MM.1S (cell line): ENCODE results near the gene KLK2.

Experiments
- DNase-seq: peaks from one replicate; pipeline ENCODE4 v3.0.0-alpha.2; 2015
- H2AFZ ChIP-seq: fragments of 300-600 bp; sonication (generic); 2 replicates; pipeline ENCODE4 v1.6.0; 2016; ENCODE audit warnings: antibody characterized with exemption, low read length
- H3F3A ChIP-seq: fragments of 300-600 bp; sonication (generic); 2 replicates; pipeline ENCODE4 v1.6.1; 2016; ENCODE audit warnings: mild to moderate bottlenecking, antibody characterized with exemption, low read length, moderate library complexity, mixed read lengths; ENCODE audit not compliant: insufficient read depth
- H3K27ac ChIP-seq: fragments of 300-600 bp; sonication (generic); 2 replicates; pipeline ENCODE4 v1.5.1; 2016; ENCODE audit warnings: mild to moderate bottlenecking, low read length
- H3K27me3 ChIP-seq: fragments of 300-600 bp; sonication (generic); replicated peaks from 2 replicates; pipeline ENCODE4 v1.6.0; 2016; ENCODE audit warnings: low read length; ENCODE audit not compliant: insufficient read depth
- H3K36me3 ChIP-seq: fragments of 300-600 bp; sonication (generic); replicated peaks from 2 replicates; pipeline ENCODE4 v1.6.1; 2016; ENCODE audit warnings: mild to moderate bottlenecking, low read length, mixed read lengths; ENCODE audit not compliant: insufficient read depth
- H3K4me1 ChIP-seq: fragments of 300-600 bp; sonication (generic); 2 replicates; pipeline ENCODE4 v1.6.1; 2016; ENCODE audit warnings: low read length, mixed read lengths
- H3K4me2 ChIP-seq: fragments of 300-600 bp; sonication (generic); 2 replicates; pipeline ENCODE4 v1.6.0; 2016; ENCODE audit warnings: low read depth, low read length
- H3K4me3 ChIP-seq: fragments of 300-600 bp; sonication (generic); 2 replicates; pipeline ENCODE4 v1.5.1; 2016; ENCODE audit warnings: low read length, mixed read lengths
- H3K79me2 ChIP-seq: fragments of 300-600 bp; sonication (generic); 2 replicates; pipeline ENCODE4 v1.6.1; 2016; ENCODE audit warnings: mixed run types, low read length, mixed read lengths
- H3K9ac ChIP-seq: fragments of 300-600 bp; sonication (generic); 2 replicates; pipeline ENCODE4 v1.6.1; 2016; ENCODE audit warnings: low read length, mixed read lengths
- H3K9me2 ChIP-seq: fragments of 300-600 bp; sonication (generic); replicated peaks from 2 replicates; pipeline ENCODE4 v1.6.1; 2016; ENCODE audit warnings: mild to moderate bottlenecking, low read length, mixed read lengths; ENCODE audit not compliant: insufficient read depth
- H3K9me3 ChIP-seq: fragments of 300-600 bp; sonication (generic); replicated peaks from 2 replicates; pipeline ENCODE4 v1.6.1; 2016; ENCODE audit warnings: mild to moderate bottlenecking, low read length, mixed read lengths; ENCODE audit not compliant: insufficient read depth
- H4K20me1 ChIP-seq: fragments of 300-600 bp; sonication (generic); 2 replicates; pipeline ENCODE4 v1.6.1; 2016; ENCODE audit warnings: mild to moderate bottlenecking, low read length, moderate library complexity, mixed read lengths; ENCODE audit not compliant: insufficient read depth
- CTCF ChIP-seq: fragments of 300-600 bp; sonication (generic); IDR thresholded peaks from 2 replicates; pipeline ENCODE4 v1.5.1; 2016; ENCODE audit warnings: antibody characterized with exemption, low read length, mixed read lengths
- EZH2 ChIP-seq: fragments of 300-600 bp; sonication (generic); optimal IDR thresholded peaks from 2 replicates; pipeline ENCODE3; 2017; ENCODE audit warnings: low read depth, mild to moderate bottlenecking, antibody characterized with exemption, low read length, mixed read lengths
- EZH2phosphoT487 ChIP-seq: fragments of 300-600 bp; sonication (generic); IDR thresholded peaks from 2 replicates; pipeline ENCODE4 v1.6.1; 2018; ENCODE audit warnings: antibody characterized with exemption, low read length

Gene KLK2

GRCh38 chr19:50897612-50898011 lies 24.4 kb downstream of the KLK2 start:
- H3K9me3 ChIP-seq = no peaks in the 10 kb centered on the region
- H3K9ac ChIP-seq = no peak overlapping the region
- no peaks in the 10 kb centered on the region for H3K9me2 ChIP-seq
- no peaks in the 10 kb centered on the region for H3K79me2 ChIP-seq
- no peaks in the 10 kb centered on the region for H3K4me1 ChIP-seq
- H3F3A ChIP-seq = no peaks in the 10 kb centered on the region
- peaks cover 41% of the 10 kb centered on the region for H3K27me3 ChIP-seq
- TF ChIP-seq EZH2phosphoT487 (no peak), EZH2 (no peak), CTCF (no peak)
- no peak overlapping the region for H3K27ac ChIP-seq
- no peak for DNase-seq
- H4K20me1 ChIP-seq = no peaks in the 10 kb centered on the region
- H2AFZ ChIP-seq = no peak overlapping the region
- H3K36me3 ChIP-seq = no peaks in the 10 kb centered on the region
- no peak overlapping the region for H3K4me3 ChIP-seq
- no peak overlapping the region for H3K4me2 ChIP-seq

DNA sequence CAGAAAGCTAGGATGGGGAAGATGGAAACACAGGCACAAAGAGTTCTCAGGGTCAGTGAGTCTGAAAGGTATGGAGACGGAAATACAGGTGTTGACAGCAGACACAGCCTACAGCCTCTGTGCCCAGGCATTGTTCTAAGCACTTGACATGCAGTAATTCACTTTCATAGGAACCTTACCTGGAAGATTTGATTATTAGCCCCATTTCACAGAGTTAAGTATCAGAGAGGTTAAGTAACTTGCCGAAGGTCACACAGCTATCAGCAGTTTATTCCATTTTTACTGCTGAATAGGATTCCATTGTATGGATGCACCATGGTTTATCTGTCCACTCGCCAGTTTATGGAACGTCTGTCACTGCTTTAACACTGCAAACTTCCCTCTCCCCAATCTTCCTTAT lies 24.8 kb downstream of the KLK2 start:
- Histone ChIP-seq H3K27ac (no peak overlapping the region), H4K20me1 (no peaks in the 10 kb centered on the region), H3F3A (no peaks in the 10 kb centered on the region), H3K9ac (no peak overlapping the region), H2AFZ (no peak overlapping the region), H3K36me3 (no peaks in the 10 kb centered on the region), H3K9me3 (no peaks in the 10 kb centered on the region), H3K4me2 (no peak overlapping the region), H3K79me2 (no peaks in the 10 kb centered on the region), H3K9me2 (no peaks in the 10 kb centered on the region), H3K27me3 (peaks cover 43% of the 10 kb centered on the region), H3K4me3 (no peak overlapping the region), H3K4me1 (no peaks in the 10 kb centered on the region)
- no peak for DNase-seq
- TF ChIP-seq EZH2phosphoT487 (no peak), CTCF (no peak), EZH2 (no peak)

DNA sequence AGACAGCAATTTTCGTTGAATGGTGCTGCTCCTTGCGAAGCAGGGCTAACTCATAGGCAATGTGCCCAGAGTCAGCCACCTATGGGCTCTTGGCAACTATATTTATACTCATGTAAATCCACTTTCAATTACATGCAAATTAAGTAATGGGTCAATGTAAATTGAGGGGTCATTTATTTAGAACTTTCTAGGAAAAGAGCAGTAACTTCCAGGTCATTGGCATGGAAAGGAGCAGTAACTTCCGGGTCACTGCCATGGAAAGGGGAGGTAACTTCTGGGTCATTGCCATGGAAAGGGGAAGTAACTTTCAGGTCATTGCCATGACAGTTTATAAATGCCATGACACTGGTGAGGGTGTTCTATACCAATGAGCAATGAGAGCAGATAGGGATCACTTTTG lies 26.3 kb downstream of the KLK2 start:
- no peaks in the 10 kb centered on the region for H4K20me1 ChIP-seq
- no peaks in the 10 kb centered on the region for H3K79me2 ChIP-seq
- H2AFZ ChIP-seq = no peak overlapping the region
- H3K36me3 ChIP-seq = no peaks in the 10 kb centered on the region
- H3K9me2 ChIP-seq = no peaks in the 10 kb centered on the region
- TF ChIP-seq EZH2phosphoT487 (no peak), EZH2 (no peak), CTCF (no peak)
- H3K9ac ChIP-seq = no peak overlapping the region
- no peaks in the 10 kb centered on the region for H3F3A ChIP-seq
- H3K27me3 ChIP-seq = peaks cover 47% of the 10 kb centered on the region
- H3K27ac ChIP-seq = no peak overlapping the region
- H3K4me1 ChIP-seq = no peaks in the 10 kb centered on the region
- H3K4me2 ChIP-seq = no peak overlapping the region
- no peak for DNase-seq
- H3K9me3 ChIP-seq = no peaks in the 10 kb centered on the region
- no peak overlapping the region for H3K4me3 ChIP-seq

DNA sequence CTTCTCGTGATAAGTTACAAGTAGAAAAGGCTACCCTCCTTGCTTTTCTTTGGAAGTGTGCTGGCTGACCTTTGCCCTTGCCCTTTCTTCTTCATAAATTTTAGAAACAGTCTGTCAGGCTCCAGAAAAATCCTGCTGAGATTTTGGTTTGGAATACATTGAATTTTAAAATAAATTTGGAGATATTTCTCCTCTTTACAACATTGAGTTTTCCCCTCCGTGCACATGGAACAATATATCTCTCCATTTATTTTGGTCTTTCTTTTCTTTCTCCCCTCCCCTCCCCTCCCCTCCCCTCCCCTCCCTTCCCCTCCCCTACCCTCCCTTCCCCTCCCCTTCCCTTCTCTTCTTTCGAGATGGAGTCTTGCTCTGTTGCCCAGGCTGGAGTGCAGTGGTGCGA lies 29.4 kb downstream of the KLK2 start:
- Histone ChIP-seq H3K27ac (no peak overlapping the region), H3K4me3 (no peak overlapping the region), H4K20me1 (no peaks in the 10 kb centered on the region), H3K36me3 (no peaks in the 10 kb centered on the region), H2AFZ (no peak overlapping the region), H3K4me1 (no peaks in the 10 kb centered on the region), H3F3A (no peaks in the 10 kb centered on the region), H3K9ac (no peak overlapping the region), H3K4me2 (no peak overlapping the region), H3K79me2 (no peaks in the 10 kb centered on the region), H3K9me3 (no peaks in the 10 kb centered on the region), H3K27me3 (peaks cover 44% of the 10 kb centered on the region), H3K9me2 (no peaks in the 10 kb centered on the region)
- no peak for DNase-seq
- TF ChIP-seq EZH2phosphoT487 (no peak), EZH2 (no peak), CTCF (no peak)
